GM19351 (cell line): ENCODE data around the gene ANK2.

ENCODE experiments used
- ATAC-seq: cut with Tn5 transposase; IDR thresholded peaks from one replicate; pipeline ENCODE4 v1.9.1; 2021; ENCODE audit warnings: mild to moderate bottlenecking, moderate library complexity; ENCODE audit not compliant: unreplicated experiment

ANK2 gene

GRCh38 chr4:113273721-113274220 is 224.3 kb downstream of the ANK2 start:
- no peak for ATAC-seq

- ATAC-seq, result no peak
These were observed 227.2 kb downstream of the ANK2 start for GRCh38 chr4:113276464-113277170.

GRCh38 chr4:113278324-113278934 is 229.0 kb downstream of the ANK2 start:
- ATAC-seq, result peak; percentile 99

GRCh38 chr4:113285501-113285900 is 236.0 kb downstream of the ANK2 start:
- ATAC-seq, result no peak

GRCh38 chr4:113288257-113288656 is 238.8 kb downstream of the ANK2 start:
- no peak for ATAC-seq

- no peak for ATAC-seq
These were observed 239.2 kb downstream of the ANK2 start for GRCh38 chr4:113288696-113289095.

GRCh38 chr4:113289766-113290165 is 240.3 kb downstream of the ANK2 start:
- no peak for ATAC-seq

- no peak for ATAC-seq
These were observed 241.2 kb downstream of the ANK2 start for GRCh38 chr4:113290666-113291065.

GRCh38 chr4:113292371-113293042 is 243.1 kb downstream of the ANK2 start:
- no peak for ATAC-seq

- no peak for ATAC-seq
These were observed 243.6 kb downstream of the ANK2 start for GRCh38 chr4:113293043-113293560.

GRCh38 chr4:113293674-113294073 is 244.2 kb downstream of the ANK2 start:
- no peak for ATAC-seq

GRCh38 chr4:113294908-113295307 is 245.5 kb downstream of the ANK2 start:
- no peak for ATAC-seq

- ATAC-seq, result no peak
These were observed 251.0 kb downstream of the ANK2 start for GRCh38 chr4:113300471-113300928.

GRCh38 chr4:113302051-113302450 is 252.6 kb downstream of the ANK2 start:
- ATAC-seq, result no peak

- no peak for ATAC-seq
These were observed 253.9 kb downstream of the ANK2 start for GRCh38 chr4:113303315-113303714.

- no peak for ATAC-seq
These were observed 261.6 kb downstream of the ANK2 start for GRCh38 chr4:113311047-113311446.

- no peak for ATAC-seq
These were observed 263.1 kb downstream of the ANK2 start for GRCh38 chr4:113312529-113312928.

- ATAC-seq, result no peak
These were observed 265.0 kb downstream of the ANK2 start for GRCh38 chr4:113314426-113314825.

- ATAC-seq, result peak; percentile 96
These were observed 267.4 kb downstream of the ANK2 start for GRCh38 chr4:113316879-113317278.

- no peak for ATAC-seq
These were observed 268.1 kb downstream of the ANK2 start for GRCh38 chr4:113317523-113317922.

GRCh38 chr4:113322736-113323135 is 273.3 kb downstream of the ANK2 start:
- no peak for ATAC-seq
